ENCODE data around the gene LHX3.
A peak's percentile ranks its signal among the peaks of the same experiment; 100 is the strongest.

Gene LHX3

DNA sequence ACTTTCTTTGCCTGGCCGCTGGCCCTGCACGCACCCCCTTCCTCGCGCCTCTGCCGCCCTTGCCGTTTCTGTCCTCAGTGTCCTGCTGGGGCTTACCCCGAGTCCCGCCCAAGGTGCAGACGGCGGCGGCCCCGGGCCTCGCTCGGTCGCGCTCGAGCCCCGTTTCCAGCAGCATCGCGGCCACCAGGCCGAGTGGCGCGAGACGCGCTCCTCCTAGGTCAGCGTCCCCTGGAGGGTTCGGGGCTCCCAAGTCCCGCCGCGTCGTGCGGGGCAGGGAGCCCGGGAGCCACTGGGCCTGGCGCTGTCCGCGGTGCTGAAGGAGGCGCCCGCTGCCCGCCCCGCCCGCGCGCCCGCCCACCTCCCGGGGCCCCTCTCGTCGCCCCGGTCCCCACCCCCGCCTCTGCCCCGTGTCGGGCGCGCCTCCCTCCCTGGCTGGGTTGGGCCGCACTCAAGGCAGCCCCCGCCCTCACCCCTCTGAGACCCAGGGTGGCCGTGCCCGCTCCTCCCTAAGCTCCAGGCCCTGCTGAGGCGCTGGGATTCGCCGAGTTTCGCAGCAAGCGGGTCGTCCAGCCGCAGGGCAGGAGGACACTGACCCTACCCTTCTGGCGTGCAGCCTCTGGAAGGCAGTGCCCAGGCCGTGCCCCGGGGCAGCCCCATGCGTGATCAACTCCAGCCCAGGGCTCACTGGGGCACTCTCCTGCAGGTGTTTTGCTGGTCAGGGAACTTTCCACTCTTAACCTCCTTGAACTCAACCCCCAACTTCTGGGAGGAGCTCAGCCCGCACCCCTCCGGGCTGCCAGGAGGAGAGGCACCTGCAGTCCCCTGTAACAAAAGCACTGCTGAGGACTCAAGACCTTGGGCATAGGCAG is at the start of gene LHX3:
TSS of gene LHX3 (minus strand) at position 291 of the 869 bp plus-strand sequence. CDS start at position 175, 116 bp downstream.
- DNase-seq, result no peak

DNA sequence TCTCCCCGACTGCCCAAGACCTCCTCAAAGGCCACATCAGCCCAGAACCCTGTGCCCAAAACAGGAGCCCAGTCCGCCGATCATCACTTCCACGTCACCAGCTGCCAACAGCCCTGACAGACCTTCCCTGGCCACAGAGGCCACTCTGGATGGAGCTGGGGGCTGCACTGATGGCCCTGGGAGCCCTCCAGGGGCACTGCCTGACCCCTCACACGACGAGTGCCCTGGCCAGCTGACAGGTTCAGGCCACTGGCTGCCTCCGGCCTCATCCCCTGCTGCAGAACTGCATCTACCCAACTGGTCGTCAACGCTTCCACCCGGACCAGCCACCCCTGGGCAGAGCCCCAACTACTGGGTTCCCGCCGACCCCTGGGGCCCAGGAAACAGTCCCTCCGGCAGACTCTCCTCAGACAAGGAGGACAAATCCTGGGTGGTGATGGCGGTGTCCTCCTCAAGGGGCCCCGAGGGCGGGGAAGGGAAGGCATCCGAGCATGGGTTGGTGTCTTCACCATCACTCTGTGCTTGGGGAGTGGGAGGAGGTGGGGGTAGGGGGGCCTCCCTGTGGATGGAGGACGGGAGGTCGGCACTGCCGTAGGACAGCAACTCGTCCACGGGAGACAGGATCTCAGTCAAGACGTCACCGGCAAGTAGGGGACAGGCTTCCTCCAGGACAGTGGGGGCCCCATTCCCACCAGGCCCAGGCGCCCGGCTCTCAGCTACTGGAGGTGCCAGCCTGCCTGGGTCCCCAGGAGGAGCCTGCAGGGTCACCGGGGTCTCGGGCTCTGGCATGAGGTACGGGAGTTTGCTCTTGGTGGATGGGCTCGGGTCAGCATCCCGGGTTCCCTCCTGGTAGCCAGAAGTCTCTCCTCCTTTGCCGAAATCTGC is 48.6 kb upstream of the LHX3 start:
- no peak for DNase-seq

DNA sequence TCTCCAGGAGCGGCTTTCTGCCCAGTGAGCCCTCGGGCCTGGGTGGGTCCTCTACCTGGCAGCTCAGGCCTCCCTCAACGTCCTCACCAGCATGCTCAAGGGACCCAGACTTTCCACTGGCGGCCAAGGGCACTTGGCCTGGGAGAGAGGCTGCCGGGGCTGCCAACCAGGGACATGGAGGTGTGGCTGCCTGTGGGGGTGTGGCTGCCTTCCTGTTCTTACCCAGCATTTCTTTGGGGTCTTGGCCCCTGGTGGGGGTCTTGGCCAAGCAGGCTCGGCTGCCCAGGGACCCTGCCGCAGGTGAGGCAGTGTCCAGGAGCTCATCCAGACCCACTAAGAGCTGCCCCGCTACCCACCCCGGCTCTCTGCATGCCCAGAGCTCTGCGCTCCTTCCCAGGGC is 47.9 kb upstream of the LHX3 start:
- DNase-seq, result no peak

DNA sequence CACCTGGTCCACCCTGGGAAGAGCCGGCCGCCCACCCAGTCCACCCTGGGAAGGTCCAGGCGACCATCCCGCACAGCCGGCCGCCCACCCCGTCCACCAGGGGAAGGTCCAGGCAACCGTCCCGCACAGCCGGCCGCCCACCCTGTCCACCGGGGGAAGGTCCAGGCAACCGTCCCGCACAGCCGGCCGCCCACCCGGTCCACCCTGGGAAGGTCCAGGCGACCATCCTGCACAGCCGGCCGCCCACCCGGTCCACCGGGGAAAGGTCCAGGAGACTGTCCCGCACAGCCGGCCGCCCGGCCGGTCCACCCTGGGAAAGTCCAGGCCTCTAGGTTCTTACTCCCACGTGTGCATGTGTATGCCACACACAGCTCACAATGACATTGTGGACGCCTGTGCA is 47.4 kb upstream of the LHX3 start:
- DNase-seq, result no peak

DNA sequence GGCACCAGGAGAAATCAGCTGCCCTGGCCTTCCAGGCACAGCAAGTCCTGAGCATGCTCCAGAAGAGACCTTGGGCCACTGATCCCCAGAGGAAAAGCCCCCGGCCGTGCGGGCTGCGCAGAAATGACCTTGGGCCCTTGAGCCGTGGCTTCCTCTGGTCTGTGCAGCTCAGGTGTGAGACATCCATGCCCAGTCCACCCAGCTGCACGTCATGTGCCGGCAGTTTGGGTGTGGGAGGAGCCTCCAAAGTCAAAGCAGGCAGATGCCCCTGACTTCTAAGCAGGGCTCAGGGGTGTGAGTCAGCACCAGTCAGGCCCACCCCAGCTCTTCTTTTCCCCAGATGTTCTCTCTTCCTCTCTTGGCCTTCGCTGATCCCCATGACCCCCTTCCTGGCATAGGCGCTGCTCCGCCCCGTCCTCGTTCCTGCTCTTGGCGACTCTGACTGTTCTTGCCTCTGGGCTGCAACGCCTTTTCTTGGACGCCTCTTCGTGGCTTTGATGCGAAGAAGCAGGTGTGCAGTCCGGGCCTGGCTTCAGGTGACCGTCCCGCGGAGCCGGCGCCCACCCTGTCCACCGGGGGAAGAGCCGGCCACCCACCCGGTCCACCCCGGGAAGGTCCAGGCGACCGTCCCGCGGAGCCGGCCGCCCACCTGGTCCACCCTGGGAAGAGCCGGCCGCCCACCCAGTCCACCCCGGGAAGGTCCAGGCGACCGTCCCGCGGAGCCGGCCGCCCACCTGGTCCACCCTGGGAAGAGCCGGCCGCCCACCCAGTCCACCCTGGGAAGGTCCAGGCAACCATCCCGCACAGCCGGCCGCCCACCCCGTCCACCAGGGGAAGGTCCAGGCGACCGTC is 46.6 kb upstream of the LHX3 start:
- no peak for DNase-seq

DNA sequence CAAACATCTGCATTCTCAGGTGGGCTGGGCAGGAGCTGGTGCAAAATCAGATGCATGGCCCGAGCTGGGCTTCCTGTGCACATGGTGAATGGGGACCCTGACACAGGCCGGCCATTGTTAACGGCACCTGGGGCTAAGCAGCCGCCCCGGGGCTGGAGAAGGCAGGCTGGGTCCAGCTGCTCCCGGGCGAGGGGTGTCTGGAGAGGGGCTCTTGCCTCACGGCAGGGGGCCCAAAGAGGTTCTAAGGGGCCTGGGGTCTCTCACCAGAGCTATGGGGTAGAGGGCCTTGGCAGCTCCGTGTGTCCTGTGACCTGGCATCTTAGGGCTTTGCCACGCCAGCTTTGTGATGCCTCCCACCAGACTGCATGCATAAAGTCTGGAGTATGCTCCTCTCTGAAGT is 45.7 kb upstream of the LHX3 start:
- no peak for DNase-seq

DNA sequence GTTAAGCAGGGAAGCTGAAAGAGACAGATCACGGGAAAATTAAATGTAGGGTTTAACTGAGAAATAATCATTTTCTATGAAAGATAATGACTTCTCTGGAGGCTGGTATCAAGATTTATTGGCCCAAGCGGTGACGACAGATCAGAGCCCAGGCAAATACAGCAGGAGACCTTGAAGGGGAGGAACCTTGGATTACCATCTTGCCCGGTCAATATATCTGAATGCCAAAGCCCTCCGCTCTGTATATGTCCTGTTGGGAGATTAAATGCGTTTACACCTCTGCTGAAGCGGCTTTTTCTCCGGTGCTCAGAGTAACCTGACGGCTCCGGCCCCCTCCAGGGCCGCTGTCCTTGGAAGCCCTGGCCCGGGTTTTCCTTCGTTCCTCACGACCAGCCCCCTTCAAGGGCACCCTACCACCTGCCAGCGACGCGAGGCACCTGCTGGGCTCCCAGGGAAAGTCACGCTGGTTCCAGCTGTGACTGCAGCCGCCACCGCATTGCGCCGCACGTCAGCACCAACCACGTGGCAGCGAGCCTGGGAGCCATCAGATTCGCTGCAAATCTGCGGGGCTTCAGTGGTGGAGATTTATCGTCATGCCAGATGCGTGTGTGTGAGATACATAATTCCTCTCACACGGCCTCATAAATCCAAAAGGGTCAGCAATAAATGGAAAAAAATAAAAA is 45.1 kb upstream of the LHX3 start:
- DNase-seq, result no peak

DNA sequence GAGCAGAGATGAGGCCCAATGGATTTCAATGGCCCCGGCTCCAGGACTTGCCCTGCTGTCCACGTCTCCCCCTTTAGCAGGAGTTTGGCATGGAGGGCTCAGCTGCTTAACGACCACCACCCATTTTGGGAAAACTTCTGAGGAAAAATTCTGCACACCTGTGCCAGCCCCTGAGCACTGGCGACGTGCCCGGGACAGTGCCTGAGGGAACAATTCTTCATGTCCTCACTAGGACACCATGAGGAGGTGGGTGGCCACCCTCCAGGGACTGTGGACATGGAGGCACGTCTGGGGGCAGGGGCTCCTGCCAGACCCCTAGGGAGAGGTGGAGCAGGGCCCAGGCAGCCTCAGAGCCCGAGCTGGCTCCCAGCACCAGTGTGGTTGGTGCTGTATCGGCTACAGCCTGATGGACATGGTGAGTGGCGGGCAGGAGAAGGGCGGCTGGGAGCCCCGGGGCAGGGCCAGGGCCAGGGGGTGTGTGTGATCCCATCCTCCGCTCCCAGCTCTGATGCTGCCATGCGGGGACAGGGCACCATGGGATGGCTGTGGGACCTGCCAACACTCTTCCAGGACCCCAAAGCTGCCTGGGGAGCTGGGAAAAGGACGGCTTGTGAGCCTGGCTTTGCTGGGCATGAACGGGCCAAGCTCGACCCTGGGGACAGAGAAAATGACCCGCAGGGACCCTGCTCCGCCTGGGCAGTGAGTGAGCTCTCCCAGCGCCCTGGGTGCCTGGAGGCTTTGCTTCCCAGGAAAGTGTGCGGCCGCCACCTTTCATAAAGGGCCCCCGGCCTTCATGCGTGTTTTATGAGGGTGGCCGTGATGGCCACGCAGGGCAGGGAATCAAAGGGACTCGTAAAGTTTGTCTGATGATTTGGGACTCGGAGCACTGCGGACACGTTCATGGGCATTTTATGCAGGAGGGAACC is 44.3 kb upstream of the LHX3 start:
- no peak for DNase-seq

DNA sequence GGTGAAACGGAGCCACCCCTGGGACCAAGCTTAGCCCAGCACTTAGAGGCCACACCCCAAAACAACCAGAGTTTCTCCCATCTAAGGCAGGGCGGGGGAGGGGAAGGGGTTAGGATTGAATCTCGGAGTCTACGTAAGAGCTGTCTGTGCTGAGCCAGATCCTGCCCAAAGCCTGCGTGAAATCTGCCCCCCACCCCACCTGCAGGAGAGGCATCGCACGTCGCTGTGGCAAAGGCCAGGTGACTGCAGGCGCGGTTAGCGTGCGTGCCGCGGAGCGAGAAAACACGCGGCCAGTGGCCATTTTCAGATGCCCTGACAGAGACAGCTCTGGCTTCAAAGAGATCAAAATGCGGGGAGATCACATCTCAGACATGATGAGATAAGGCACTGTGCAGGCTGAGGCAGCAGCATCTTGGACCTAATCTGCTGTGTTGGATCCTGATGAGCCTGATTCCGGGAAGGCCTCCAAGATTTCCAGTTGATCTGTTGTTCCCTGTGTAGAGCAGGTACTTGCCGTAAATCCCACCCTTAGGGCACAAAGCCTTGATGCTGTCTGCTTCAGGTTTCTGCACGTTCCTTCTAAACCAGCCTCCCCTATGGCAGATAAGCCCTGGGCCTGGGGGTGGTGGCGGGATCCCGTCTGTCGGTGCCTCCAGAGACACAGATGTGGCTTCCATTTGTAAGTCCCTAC is 43.2 kb upstream of the LHX3 start:
- no peak for DNase-seq

DNA sequence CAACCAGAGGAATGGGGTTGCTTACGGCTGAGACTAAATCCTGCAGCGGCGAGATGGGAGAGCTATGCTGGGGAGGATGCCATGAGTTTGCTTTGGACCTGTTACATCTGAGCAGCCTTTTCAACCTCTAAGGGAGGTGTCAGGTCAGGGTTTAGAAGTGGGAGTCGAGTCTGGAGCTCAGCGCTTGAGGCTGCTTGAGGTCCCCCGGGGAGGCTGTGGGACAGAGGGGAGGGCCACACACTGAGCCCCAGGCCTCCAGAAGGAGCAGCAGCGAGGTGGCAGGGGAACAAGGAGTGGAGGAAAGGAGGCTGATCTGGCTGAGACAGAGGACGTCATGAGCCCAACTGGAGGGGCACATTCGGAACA is 42.6 kb upstream of the LHX3 start:
- no peak for DNase-seq

DNA sequence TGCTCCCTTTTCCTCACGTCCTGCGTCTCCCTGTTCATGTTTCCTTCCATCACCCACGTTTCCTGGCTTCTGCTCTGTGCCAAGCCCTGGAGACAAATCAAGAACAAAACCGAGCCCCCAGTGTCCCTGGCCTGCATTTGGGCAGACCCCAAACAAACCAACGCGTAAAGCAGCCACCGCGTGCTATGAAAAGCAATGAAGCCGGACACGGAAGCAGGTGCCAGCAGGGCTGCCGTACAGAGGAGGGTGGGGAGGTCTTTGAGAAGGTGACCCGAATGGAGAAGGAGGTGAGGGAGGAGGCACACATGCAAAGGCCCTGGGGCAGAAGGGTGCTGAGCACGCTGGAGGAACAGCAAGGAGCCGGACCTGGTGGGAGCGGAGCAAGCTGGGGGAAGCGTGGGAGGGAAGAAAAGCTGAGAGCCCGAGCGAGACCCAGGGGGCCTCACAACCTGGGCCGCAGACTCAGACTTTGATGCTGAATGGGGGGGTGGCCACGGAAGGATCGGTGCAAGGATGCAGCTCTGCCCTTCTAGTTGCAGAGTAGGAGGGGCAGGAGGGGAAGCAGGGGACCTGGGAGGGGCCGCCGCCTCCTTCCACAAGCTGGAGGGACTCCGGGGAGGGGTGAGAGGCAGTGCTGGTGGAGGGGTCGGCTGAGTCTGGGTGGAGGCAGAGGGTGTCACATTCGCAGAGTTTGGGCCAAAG is 42.1 kb upstream of the LHX3 start:
- no peak for DNase-seq

DNA sequence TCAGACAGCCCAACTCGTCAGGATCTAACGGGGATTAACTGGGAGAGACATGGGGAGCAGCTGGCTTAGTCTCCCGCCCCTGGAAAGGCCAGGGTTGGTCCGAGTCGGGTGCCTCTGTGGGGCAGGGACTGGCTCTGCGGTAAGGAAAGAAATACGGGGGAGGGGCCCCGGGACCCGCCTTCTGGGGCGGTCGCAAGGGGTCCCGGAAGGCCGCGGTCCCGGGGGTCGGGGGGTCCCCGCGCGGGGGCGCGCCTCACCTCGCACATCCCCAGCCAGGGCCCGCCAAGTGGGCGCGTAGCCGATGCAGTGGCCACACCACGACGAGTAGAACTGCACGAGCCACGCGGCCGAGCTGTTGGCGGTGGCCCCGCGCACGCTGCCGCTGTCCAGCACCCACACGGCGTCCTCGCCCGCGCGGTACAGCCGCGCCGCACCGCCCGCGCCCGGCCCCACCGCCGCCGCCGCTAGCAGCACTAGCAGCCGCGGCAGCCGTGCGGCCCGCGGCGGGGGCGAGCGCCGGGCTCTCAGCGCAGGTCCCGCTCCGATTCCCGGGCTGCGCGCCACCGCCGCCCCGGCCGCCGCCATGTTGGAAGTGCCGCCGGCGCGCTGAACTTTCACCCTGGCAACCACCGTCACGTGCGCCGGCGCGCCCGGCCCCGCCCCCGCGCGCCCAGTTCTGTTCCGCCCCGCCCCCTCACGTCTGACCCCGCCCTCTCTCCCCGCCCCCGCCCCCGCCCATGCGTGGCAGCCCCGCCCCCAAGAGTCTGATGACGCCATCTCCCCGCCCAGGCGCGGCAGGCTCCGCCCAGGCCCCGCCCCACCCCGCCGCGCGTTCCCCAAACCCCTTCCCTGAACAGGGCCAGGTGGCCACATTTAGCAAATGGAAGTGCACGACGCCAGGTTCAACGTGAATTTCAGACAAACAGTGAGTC is 40.6 kb upstream of the LHX3 start, which contains the start of gene QSOX2:
TSS of gene QSOX2 (minus strand) at position 594 of the 932 bp plus-strand sequence. CDS start at position 585, 9 bp downstream.
- peak; percentile 73 for DNase-seq

DNA sequence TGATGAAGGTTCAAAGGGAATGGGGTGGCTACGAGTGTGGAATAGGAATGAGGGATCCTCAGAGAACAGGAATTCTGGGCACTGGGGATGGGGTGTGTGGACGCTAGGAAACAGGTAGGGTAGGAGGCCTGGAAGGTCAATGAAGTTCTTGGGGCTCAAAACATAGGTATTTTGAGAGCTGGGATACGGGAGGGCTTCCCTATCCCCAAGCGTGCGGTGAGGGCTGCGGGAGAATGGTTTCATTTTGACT is 40.0 kb upstream of the LHX3 start:
- no peak for DNase-seq

DNA sequence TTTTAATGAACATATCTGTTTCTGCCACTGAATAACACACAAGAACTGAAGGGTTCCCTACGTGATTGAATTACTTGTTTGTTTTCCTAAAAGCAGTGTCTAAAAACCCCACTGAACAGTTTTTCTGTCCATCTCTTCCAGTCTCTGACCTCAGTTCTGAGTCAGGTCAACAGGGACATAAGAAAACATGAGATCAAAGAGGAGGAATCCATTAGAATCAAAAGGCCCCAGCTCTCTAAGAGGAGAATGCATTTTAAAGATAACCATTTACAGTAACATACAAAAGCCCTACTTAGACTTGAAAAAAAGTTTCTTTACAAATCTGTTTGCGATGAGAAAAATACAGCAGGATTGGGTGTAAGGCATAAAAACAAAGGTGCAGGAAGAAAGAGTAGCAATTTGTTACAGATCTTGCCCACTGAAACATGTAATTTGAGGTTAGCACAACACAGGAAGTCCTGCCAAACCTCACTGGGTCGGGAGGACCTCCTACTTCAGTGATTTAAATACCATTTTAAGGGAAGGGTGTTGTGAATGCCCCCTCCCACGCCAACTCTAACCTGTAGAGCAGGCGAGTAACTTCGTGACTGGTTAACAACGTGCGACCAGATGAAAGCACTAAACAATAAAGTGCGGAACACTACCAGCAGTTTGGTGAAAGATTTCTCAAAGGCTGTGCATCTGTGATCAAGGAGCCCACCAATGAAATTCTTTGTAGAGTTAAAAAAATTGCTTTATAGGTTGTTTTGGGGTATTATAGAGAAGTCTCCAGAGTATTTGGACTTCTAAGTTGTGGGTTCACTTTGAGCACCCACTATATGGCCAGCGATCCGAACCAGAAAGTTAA is 39.4 kb upstream of the LHX3 start:
- no peak for DNase-seq

DNA sequence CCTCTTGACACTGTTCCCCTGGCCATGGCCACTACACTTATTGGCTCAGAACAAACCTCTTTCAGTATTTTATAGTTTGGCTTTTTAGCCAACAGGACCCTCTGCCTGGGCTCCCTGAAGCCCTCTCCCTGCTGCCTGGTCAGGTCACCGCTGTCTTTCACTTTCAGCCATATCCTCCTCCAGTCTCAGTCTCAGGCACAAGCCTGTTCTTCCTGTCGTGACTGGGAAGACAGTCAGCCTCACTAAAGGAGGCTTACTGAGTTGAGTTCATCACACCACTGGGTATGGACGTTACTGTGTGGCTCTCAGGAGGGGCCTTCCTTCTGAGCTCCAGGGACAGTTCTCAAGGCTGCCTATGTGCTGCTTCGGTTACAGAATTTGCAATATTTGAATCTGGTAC is 38.7 kb upstream of the LHX3 start:
- DNase-seq, result no peak

DNA sequence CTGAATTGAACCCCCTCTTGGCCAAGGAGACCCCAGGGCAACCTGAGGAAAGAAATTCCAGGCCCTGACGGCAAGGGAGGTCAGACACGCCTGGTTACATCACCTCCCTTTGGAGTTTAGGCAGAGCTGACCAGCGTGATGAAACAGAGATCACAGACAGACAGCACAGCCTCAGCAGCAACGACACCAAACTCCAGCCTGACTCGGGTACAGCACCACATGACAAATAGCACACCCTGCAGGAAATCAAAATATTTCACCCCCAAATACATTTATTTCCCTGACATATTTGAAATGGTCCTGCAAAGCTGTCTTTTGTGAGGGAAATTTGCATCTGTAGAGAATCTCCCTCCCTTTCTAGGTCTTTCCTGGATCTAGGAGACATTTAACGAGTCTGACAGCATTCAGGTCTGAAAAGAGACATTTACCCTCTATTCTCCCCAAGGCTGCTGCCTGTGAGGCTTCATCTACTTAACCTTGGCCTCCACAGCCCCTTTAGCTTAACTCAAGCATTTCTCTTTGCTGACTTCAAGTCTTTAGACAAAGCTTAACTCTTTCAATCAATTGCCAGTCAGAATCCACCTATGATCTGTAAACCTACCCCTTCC is 38.1 kb upstream of the LHX3 start:
- no peak for DNase-seq

DNA sequence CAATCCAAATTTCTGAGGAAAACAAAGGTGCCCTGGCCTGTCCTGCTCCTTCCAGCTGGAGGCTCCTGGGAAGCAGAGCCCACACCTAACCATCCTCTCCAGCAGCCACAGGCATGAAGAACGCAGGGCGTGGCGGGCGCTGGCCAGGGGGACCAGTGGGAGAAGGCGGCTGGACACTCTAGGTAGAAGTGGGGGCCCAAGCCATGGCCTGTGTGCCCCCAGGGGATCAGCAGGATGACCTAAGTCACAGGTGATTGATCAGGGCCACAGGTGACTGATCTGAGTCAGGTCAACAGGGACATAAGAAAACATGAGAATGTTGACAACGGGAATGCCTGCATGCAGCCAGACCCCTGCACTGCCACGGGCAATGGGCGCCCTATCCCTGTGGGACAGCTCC is 37.3 kb upstream of the LHX3 start:
- no peak for DNase-seq

DNA sequence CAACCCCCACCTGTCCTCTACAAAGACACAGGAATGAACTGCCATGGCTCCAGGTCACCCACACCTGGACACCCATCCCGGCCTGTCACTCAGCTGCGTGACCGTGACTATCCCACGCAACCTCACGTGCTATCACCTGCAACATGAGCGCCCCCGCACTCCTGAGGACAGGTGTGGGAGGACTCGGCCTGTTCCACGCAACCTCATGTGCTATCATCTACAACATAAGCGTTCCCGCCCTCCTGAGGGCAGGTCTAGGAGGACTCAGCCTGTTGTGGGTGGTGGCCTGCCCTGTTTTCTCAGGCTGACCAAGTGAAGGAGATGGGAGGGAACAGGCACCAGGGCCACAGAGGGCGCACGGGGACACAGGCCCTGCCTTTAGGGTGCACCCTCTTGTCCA is 36.6 kb upstream of the LHX3 start:
- DNase-seq, result no peak

Data from NCI-H1694 treated with DMSO at 0.1 percent for 48 hours (cell line).